Mesendoderm (in vitro differentiated cells): Measurements from ENCODE around the gene TJAP1.

Experiments
- DNase-seq: peaks from one replicate; pipeline ENCODE4 v3.0.0; 2013
- H2AK5ac ChIP-seq: 2 replicates; pipeline ENCODE4 v1.6.1; 2013; ENCODE audit warnings: low read length, inconsistent platforms
- H2BK120ac ChIP-seq: 2 replicates; pipeline ENCODE4 v1.6.1; 2013; ENCODE audit warnings: low read depth, mild to moderate bottlenecking, low read length, moderate library complexity, mixed read lengths
- H2BK15ac ChIP-seq: replicated peaks from 2 replicates; pipeline ENCODE4 v1.6.1; 2013; ENCODE audit warnings: low read depth, mild to moderate bottlenecking, moderate library complexity
- H2BK5ac ChIP-seq: 2 replicates; pipeline ENCODE4 v1.6.1; 2013; ENCODE audit warnings: low read length, inconsistent platforms
- H3K18ac ChIP-seq: 2 replicates; pipeline ENCODE4 v1.6.1; 2013; ENCODE audit warnings: mild to moderate bottlenecking, low read length, mixed read lengths
- H3K23ac ChIP-seq: one replicate; pipeline ENCODE4 v1.6.1; 2013; ENCODE audit warnings: low read length
- H3K27ac ChIP-seq: 2 replicates; pipeline ENCODE4 v1.5.1; 2013; ENCODE audit warnings: low read depth, mild to moderate bottlenecking, inconsistent platforms, low read length, moderate library complexity
- H3K27me3 ChIP-seq: 2 replicates; pipeline ENCODE4 v1.6.1; 2013; ENCODE audit warnings: low read length, control low read depth, mild to moderate bottlenecking, inconsistent platforms; ENCODE audit not compliant: insufficient read depth, poor library complexity
- H3K36me3 ChIP-seq: 2 replicates; pipeline ENCODE4 v1.6.1; 2013; ENCODE audit warnings: low read length, inconsistent platforms; ENCODE audit not compliant: control insufficient read depth, insufficient read depth
- H3K4ac ChIP-seq: one replicate; pipeline ENCODE4 v1.6.1; 2013; ENCODE audit warnings: low read depth, mild to moderate bottlenecking, low read length, moderate library complexity
- H3K4me1 ChIP-seq: 2 replicates; pipeline ENCODE4 v1.6.1; 2013; ENCODE audit warnings: low read depth, low read length, inconsistent platforms; ENCODE audit not compliant: control insufficient read depth
- H3K4me2 ChIP-seq: 2 replicates; pipeline ENCODE4 v1.6.1; 2013; ENCODE audit warnings: low read length
- H3K4me3 ChIP-seq: 2 replicates; pipeline ENCODE4 v1.5.1; 2013; ENCODE audit warnings: mild to moderate bottlenecking, low read length
- H3K56ac ChIP-seq: one replicate; pipeline ENCODE4 v1.6.1; 2013; ENCODE audit warnings: low read length
- H3K79me1 ChIP-seq: 2 replicates; pipeline ENCODE4 v1.6.1; 2013; ENCODE audit warnings: low read length, inconsistent platforms
- H3K79me2 ChIP-seq: 2 replicates; pipeline ENCODE4 v1.6.1; 2013; ENCODE audit warnings: mild to moderate bottlenecking, low read length; ENCODE audit not compliant: control insufficient read depth, insufficient read depth
- H3K9ac ChIP-seq: 2 replicates; pipeline ENCODE4 v1.6.1; 2013; ENCODE audit warnings: low read length, inconsistent platforms
- H4K5ac ChIP-seq: one replicate; pipeline ENCODE4 v1.6.1; 2013; ENCODE audit warnings: low read length
- H4K8ac ChIP-seq: one replicate; pipeline ENCODE4 v1.6.1; 2013; ENCODE audit warnings: low read depth, mild to moderate bottlenecking, control low read depth, low read length, moderate library complexity
- WGBS: extraction: QIAGEN DNeasy Blood & Tissue Kit; methylation state at CpG from one replicate; pipeline ENCODE4 v1.1.7; 2013; ENCODE audit warnings: low lambda C conversion rate, missing lambda C conversion rate; ENCODE audit not compliant: insufficient coverage; ENCODE audit errors: extremely low coverage; 5-methylcytosine and 5-hydroxymethylcytosine counted together

Gene TJAP1

DNA sequence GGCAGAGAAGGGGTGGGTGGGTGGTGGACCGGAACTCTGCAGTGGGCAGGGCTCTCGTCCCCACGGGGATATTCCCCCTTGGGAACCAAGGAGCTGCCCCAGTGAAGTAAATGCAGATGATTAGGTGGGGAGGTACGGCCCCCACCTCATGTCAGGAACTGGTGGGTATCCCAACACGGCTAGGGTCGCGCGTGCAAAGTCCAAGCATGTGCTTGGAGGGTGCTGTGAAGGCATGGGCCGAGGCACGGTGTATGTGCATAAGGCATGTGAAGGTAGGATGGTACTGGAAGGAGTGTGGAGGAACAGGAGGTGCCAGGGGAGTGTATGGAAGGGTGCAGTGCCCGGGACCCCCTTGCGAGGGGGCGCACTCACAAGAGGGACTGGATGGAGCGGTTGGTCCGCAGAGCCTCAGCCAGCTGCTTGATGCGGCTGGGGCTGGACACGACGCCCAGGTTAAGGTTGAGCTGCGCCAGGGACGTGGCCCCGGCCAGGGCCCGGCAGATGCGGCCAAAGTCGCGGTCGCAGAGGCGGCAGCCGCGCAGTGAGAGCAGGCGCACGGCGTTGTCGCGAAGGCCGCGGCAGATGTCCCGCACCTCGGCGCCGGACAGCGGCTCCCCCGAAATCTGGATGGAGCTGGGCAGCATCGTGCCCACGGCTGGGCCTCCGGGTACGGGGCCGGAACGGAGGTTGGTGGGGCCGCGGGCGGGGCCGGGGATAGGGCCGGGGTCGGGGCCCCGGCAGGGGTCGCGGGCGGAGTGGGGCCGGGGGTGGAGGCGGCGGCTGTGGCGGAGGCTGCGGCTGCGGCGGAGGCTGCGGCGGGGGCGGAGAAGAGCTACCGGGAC lies 32.0 kb downstream of the TJAP1 start:
- peaks cover 14% of the 10 kb centered on the region for H3K36me3 ChIP-seq
- no peak overlapping the region for H3K27ac ChIP-seq
- H2AK5ac ChIP-seq = no peak overlapping the region
- H3K79me2 ChIP-seq = no peaks in the 10 kb centered on the region
- H3K23ac ChIP-seq = no peak overlapping the region
- no peak overlapping the region for H3K4ac ChIP-seq
- H3K27me3 ChIP-seq = peaks cover 8% of the 10 kb centered on the region
- no peak for DNase-seq
- no peaks in the 10 kb centered on the region for H3K79me1 ChIP-seq
- H3K4me2 ChIP-seq = peak overlapping the region; percentile 62
- no CpG with 5 or more reads among the region's 69 CpGs for WGBS
- H4K5ac ChIP-seq = no peak overlapping the region
- H2BK120ac ChIP-seq = no peak overlapping the region
- H3K56ac ChIP-seq = peak overlapping the region; percentile 73
- no peaks in the 10 kb centered on the region for H3K4me1 ChIP-seq
- no peak overlapping the region for H2BK15ac ChIP-seq
- H3K9ac ChIP-seq = peak overlapping the region; percentile 40
- no peak overlapping the region for H3K4me3 ChIP-seq
- H2BK5ac ChIP-seq = no peak overlapping the region
- H4K8ac ChIP-seq = no peak overlapping the region
- no peak overlapping the region for H3K18ac ChIP-seq

DNA sequence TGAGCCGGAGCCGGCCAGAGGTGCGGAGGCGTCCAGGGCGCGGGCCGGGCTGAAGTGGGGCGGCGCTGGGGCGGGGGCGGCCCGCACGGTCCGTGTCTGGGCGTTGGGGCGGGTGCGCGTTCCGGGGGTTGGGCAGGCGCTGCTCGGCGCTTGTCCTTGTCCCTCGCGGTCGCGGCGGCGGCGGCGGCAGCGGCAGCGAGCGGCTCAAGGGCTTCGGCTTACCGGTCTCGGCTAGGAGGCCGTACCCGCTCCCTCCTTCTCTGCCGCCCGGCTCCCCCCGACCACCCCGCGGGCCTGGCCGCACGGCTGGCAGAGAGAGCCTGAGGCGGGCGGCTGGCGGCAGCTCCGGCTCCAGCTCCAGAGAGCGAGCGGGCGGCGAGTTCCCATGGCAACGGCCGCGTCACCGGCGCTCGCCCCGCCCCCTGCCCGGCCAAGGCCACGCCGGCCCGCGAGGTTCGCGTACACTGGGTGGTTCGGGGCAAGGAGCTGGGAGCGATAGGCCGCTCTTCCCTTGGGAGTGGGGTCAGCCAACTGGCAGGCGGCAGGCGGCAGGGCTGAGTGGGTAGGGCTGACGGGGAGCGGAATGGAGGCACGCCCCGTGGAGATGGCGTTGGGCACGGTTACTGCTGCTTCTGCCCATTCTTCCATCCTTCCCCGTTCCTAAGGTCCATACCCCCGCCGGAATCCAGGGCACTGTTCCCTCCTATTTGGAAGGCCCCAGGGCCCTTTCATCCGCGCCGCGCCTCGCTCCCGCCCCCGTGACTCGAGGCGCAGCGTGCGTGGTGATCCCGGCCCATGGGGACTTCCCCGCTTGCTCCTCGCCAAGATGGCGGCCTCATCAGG lies 32.8 kb downstream of the TJAP1 start, which contains the start of gene LRRC73:
Gene LRRC73 (minus strand): TSS at position 363 of the 843 bp plus-strand sequence. CDS start 561 bp downstream, outside the sequence.
- Histone ChIP-seq H2AK5ac (no peak within 1 kb of the TSS), H3K27me3 (peaks cover 8% of the 10 kb centered on the region), H4K5ac (no peak within 1 kb of the TSS), H3K79me1 (peaks cover under 1% of the 10 kb centered on the region), H3K36me3 (peaks cover 13% of the 10 kb centered on the region), H3K4me2 (peak within 1 kb of the TSS; percentile 95), H3K23ac (no peak within 1 kb of the TSS), H3K9ac (peak within 1 kb of the TSS; percentile 70), H2BK5ac (no peak within 1 kb of the TSS), H3K4ac (no peak within 1 kb of the TSS), H3K4me3 (peak within 1 kb of the TSS; percentile 37), H4K8ac (no peak within 1 kb of the TSS), H3K27ac (no peak within 1 kb of the TSS), H3K18ac (no peak within 1 kb of the TSS), H2BK15ac (no peak within 1 kb of the TSS), H3K4me1 (no peaks in the 10 kb centered on the region), H3K79me2 (peaks cover under 1% of the 10 kb centered on the region), H3K56ac (peak within 1 kb of the TSS; percentile 93), H2BK120ac (no peak within 1 kb of the TSS)
- WGBS = no CpG with 5 or more reads among the region's 96 CpGs
- peak; percentile 85 for DNase-seq

DNA sequence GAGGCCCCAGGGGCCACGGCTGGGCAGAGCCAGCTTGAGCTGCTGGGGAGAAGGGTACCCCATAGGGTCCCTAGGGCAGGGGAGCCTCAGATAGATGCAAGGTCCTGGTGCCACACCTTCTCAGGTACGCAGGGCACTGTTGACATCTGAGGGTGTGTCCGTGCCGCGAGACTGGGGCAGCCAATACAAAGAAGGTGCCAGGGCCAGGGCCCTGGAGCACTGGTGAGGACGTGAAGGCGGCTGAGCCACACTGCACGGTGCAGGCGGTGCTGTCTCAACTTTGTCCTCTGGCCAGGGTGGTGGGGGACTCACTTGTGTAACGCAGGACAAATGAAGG lies 33.4 kb downstream of the TJAP1 start:
- Histone ChIP-seq H3K56ac (no peak overlapping the region), H3K4ac (no peak overlapping the region), H3K79me1 (peaks cover 6% of the 10 kb centered on the region), H3K9ac (no peak overlapping the region), H2BK5ac (no peak overlapping the region), H3K4me1 (peaks cover 1% of the 10 kb centered on the region), H3K79me2 (peaks cover 6% of the 10 kb centered on the region), H3K4me3 (no peak overlapping the region), H3K27me3 (peaks cover 8% of the 10 kb centered on the region), H2AK5ac (no peak overlapping the region), H4K5ac (no peak overlapping the region), H2BK120ac (no peak overlapping the region), H3K23ac (no peak overlapping the region), H3K18ac (no peak overlapping the region), H3K27ac (no peak overlapping the region), H2BK15ac (no peak overlapping the region), H4K8ac (no peak overlapping the region), H3K4me2 (no peak overlapping the region), H3K36me3 (peaks cover 13% of the 10 kb centered on the region)
- no peak for DNase-seq
- WGBS = no CpG with 5 or more reads among the region's 10 CpGs

DNA sequence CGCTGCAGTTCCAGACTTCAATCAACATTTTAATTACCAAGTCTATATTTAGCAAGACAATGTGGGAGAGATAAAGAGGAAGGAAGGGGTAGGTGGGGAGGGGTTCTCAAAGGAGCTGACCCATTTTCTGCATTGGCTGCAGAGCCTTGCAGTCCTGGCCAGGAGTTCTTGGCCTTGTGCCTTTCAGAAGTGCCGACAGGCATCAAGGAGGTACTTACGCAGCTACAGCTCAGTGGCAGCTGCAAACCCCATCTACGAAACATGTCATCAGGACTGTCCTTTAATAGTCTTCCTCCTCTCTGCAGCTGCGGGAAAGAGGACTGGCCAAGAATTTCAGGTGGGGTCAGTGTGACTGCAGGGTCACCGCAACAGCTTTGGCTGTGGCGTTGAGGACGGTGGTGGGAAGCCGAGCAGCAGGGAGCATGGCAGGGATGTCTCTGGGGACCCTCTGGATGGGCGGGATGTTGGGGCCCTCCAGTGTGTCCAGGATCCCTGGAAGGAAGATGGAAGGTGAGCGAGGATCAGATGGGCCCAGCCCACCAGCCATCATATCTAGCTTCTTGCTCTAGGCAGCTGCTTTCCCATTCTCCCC lies 34.5 kb downstream of the TJAP1 start:
- Histone ChIP-seq H4K8ac (no peak overlapping the region), H3K27me3 (peaks cover 8% of the 10 kb centered on the region), H3K36me3 (peaks cover 13% of the 10 kb centered on the region), H3K4me2 (no peak overlapping the region), H2BK5ac (no peak overlapping the region), H3K79me1 (peaks cover 11% of the 10 kb centered on the region), H4K5ac (no peak overlapping the region), H3K4ac (no peak overlapping the region), H3K79me2 (peaks cover 14% of the 10 kb centered on the region), H2AK5ac (no peak overlapping the region), H2BK15ac (no peak overlapping the region), H3K56ac (no peak overlapping the region), H3K27ac (no peak overlapping the region), H2BK120ac (no peak overlapping the region), H3K4me1 (peaks cover 3% of the 10 kb centered on the region), H3K4me3 (no peak overlapping the region), H3K23ac (no peak overlapping the region), H3K18ac (no peak overlapping the region), H3K9ac (no peak overlapping the region)
- no CpG with 5 or more reads among the region's 11 CpGs for WGBS
- DNase-seq = no peak

DNA sequence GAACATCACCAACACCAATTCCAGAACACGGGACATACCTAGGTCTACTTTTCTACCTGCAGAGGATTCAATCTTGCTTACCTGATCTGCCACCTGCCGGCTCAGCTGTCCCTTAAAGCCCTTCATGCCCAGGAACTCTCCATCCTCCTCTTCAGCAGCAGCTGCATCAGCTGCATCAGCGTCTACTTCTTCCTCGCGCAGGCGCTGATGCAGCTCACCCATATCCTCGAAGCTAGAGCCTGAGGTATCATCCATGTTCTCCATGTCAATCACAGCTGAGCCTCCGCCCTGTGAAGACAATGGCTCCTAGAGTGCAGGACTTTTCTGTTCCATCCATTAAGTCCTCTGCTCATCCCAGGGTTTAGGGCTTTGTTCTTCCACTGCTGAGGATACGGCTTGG lies 38.4 kb downstream of the TJAP1 start:
- Histone ChIP-seq H3K9ac (peak overlapping the region; percentile 95), H2BK120ac (no peak overlapping the region), H4K8ac (no peak overlapping the region), H3K18ac (no peak overlapping the region), H3K4me2 (peak overlapping the region; percentile 82), H2BK15ac (no peak overlapping the region), H3K27me3 (no peaks in the 10 kb centered on the region), H2BK5ac (no peak overlapping the region), H3K4ac (no peak overlapping the region), H2AK5ac (no peak overlapping the region), H3K4me3 (peak overlapping the region; percentile 95), H3K4me1 (peaks cover 5% of the 10 kb centered on the region), H4K5ac (no peak overlapping the region), H3K23ac (no peak overlapping the region), H3K36me3 (peaks cover 19% of the 10 kb centered on the region), H3K56ac (peak overlapping the region; percentile 95), H3K27ac (no peak overlapping the region), H3K79me1 (peaks cover 17% of the 10 kb centered on the region), H3K79me2 (peaks cover 34% of the 10 kb centered on the region)
- no peak for DNase-seq
- no CpG with 5 or more reads among the region's 9 CpGs for WGBS
